ENCODE data around the gene ADAT1.

- TF ChIP-seq CTCF (IDR thresholded peaks at IDR 0.05) (no peak), POLR2AphosphoS5 (IDR thresholded peaks at IDR 0.05; ENCODE audit: low read depth, low read length) (no peak), RFX5 (IDR thresholded peaks at IDR 0.05; ENCODE audit: low read length) (no peak), PBX3 (IDR thresholded peaks at IDR 0.05) (no peak), EZH2phosphoT487 (IDR thresholded peaks at IDR 0.05; ENCODE audit: borderline replicate concordance, low read depth) (no peak), FOXM1 (IDR thresholded peaks at IDR 0.05; ENCODE audit: low read depth) (no peak), NRF1 (IDR thresholded peaks at IDR 0.05; ENCODE audit: low read depth, low read length) (no peak), MAX (IDR thresholded peaks at IDR 0.05; ENCODE audit: low read depth) (no peak), RCOR1 (IDR thresholded peaks at IDR 0.05; ENCODE audit: low read length) (no peak), TEAD4 (IDR thresholded peaks at IDR 0.05; ENCODE audit: borderline replicate concordance, insufficient read depth) (no peak), JUND (IDR thresholded peaks at IDR 0.05) (no peak), RAD21 (IDR thresholded peaks at IDR 0.05; ENCODE audit: low read length) (no peak)
Observed at GRCh38 chr16:75573955-75574354, 49.1 kb downstream of the ADAT1 start.
